SK-N-MC (cell line): ENCODE data around the gene HIPK4.

Source experiments
- EZH2 ChIP-seq: fragments of 200-600 bp; sonication (generic); IDR thresholded peaks from one replicate; pipeline ENCODE4 v1.6.1; 2017; ENCODE audit warnings: antibody characterized with exemption
- FOXP2 ChIP-seq: optimal IDR thresholded peaks from 2 replicates; pipeline ENCODE3; 2011; ENCODE audit warnings: mild to moderate bottlenecking, moderate library complexity; ENCODE audit not compliant: insufficient read depth; ENCODE audit errors: extremely low read length, control extremely low read depth
- POLR2AphosphoS5 ChIP-seq: IDR thresholded peaks from 2 replicates; pipeline ENCODE4 v1.6.1; 2012; ENCODE audit warnings: mild to moderate bottlenecking, low read depth, low read length, borderline replicate concordance

- TF ChIP-seq POLR2AphosphoS5 (no peak), EZH2 (no peak), FOXP2 (no peak)
Measured at GRCh38 chr19:40420451-40420765, 30.4 kb upstream of the HIPK4 start.
